ENCODE results near the gene LHFPL5. TPM values are rescaled to one million over a fixed set of nuclear protein-coding genes. Genes with fewer than 3 reads are reported as not detected.

The LHFPL5 gene
- total RNA-seq = 0.07 TPM in 1 of 2 replicates, not detected in the other

DNA sequence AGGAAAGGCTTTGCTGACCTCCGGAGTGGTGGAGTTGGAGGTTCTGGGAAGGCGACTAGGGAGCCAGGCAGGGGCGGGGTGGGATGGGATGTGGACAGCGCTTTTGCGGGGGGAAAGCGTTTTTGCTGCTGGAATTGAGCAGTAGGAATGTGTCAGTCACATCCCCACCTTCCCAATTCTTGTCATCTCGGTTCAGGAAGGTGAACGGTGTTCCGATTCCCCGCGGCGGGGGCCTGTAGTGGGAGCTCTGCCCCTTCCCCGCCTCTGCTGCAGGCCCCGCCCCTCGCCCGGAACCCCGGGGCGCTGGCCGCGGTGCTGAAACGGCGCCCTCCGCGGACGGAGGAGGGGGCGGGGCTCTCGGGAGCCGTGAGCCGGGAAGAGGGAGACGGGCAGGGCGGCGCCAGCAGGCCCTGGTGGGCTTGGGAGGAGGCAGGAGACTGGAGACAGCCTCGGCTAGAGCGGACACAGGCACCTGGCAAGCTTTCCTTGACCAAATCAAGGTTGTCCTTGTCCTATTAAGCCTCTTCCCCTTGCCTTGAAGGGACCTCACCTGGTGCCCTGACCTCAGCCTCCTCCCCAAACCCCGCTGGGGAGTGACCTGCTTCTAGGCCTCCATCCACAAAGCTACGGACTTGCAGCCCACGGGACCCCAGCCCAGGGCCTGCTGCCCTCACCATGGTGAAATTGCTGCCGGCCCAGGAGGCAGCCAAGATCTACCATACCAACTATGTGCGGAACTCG, at the start of gene LHFPL5:
TSS of gene LHFPL5 (plus strand) at position 357 of the 741 bp plus-strand sequence. CDS start at position 676, 319 bp downstream.

GRCh38 chr6:35776364-35777215, 28.6 kb upstream of the LHFPL5 start, which contains the start of gene CLPSL2:
Gene CLPSL2, plus strand, starts transcription at chr6:35776598. Its CDS starts 21 bp downstream, at chr6:35776619.

DNA sequence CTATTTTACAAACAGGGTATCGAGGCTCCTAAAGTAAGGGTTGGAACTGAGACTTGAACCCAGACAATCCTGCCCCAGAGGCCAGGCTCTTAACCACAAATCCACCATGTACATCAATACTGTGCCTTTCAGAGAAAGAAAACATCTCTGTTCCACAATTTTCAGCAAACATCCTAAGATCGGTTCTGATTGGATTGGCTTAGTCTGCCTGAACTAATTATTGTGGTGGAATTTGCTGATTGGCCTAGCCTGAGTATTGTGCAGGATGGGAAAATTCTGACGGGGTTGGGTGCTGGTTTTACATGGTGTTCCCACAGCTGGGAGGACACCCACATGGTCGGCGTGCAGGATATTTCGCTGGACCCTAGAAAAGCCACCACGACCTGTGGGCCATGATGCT, 24.4 kb upstream of the LHFPL5 start, which contains the start of gene CLPSL1:
TSS of gene CLPSL1 (plus strand) at position 301 of the 400 bp plus-strand sequence. CDS start at position 393, 92 bp downstream.

Other genes with a start within 250 kb of the LHFPL5 start
- 35.2 and 131 TPM in 2 replicates for gene FKBP5, start 116.4 kb upstream of the LHFPL5 start, total RNA-seq
- 0.57 and 1.0 TPM in 2 replicates for gene ARMC12, start 68.3 kb upstream of the LHFPL5 start, total RNA-seq
- not detected in 2 replicates for gene CLPSL2, start 28.8 kb upstream of the LHFPL5 start, total RNA-seq
- not detected in 2 replicates for gene CLPSL1, start 24.3 kb upstream of the LHFPL5 start, total RNA-seq
- not detected in 2 replicates for gene CLPS, start 8.0 kb upstream of the LHFPL5 start, total RNA-seq
- gene SRPK1, start 115.7 kb downstream of the LHFPL5 start, total RNA-seq = 77.9 and 108 TPM in 2 replicates
- gene SLC26A8, start 219.3 kb downstream of the LHFPL5 start, total RNA-seq = not detected in 2 replicates
- 44.4 and 70.5 TPM in 2 replicates for gene MAPK14, start 222.5 kb downstream of the LHFPL5 start, total RNA-seq